SK-N-SH (cell line): Measurements from ENCODE around the gene KDM4C. TPM values are rescaled to one million over a fixed set of nuclear protein-coding genes. Genes with fewer than 3 reads are reported as not detected.

Experiments used
- CTCF ChIA-PET: fragments of 300-600, 350-600 bp; formaldehyde crosslinking; extraction: SDS; loops from one replicate; lab custom pipeline; 2021; lab: Yijun Ruan, JAX
- POLR2A ChIA-PET: fragments of 350-600 bp; sonication (Branson Sonifier 250); formaldehyde crosslinking; extraction: SDS; loops from one replicate; lab custom pipeline; 2020; ENCODE audit warnings: antibody characterized with exemption, inconsistent platforms; lab: Yijun Ruan, JAX
- DNase-seq: peaks from one replicate; pipeline ENCODE4 v3.0.0; 2012
- H2AFZ ChIP-seq: fragments of 200-600 bp; sonication (generic); 2 replicates; pipeline ENCODE4 v1.8.1; 2016; ENCODE audit warnings: antibody characterized with exemption, mild to moderate bottlenecking, low read depth
- H3F3A ChIP-seq: fragments of 200-600 bp; sonication (generic); replicated peaks from 2 replicates; pipeline ENCODE3; 2016; ENCODE audit warnings: antibody characterized with exemption, mild to moderate bottlenecking; ENCODE audit not compliant: insufficient read depth
- H3K27ac ChIP-seq, 2 experiments: fragments of 200-500 bp in 1 of 2; fragments of 200-600 bp in 1 of 2; sonication (Bioruptor generic) in 1 of 2; sonication (generic), shearing (Covaris generic) in 1 of 2; 2 replicates each; pipeline versions ENCODE4 v1.5.1 to v1.6.1; 2014 to 2016; ENCODE audit warnings: low read depth in 2 of 2, inconsistent platforms in 1 of 2, low read length in 1 of 2, mild to moderate bottlenecking in 1 of 2, mixed read lengths in 1 of 2
- H3K27me3 ChIP-seq: fragments of 200-600 bp; sonication (generic), shearing (Covaris generic); 2 replicates; pipeline ENCODE4 v1.6.1; 2016; ENCODE audit warnings: mixed run types; ENCODE audit not compliant: insufficient read depth
- H3K36me3 ChIP-seq, 2 experiments: fragments of 200-500 bp in 1 of 2; fragments of 200-600 bp in 1 of 2; sonication (Bioruptor generic) in 1 of 2; sonication (generic) in 1 of 2; replicated peaks in 1 of 2; 2 replicates each; pipeline versions ENCODE3 to v1.5.1; 2014 to 2016; ENCODE audit warnings: low read length in 1 of 2, mild to moderate bottlenecking in 1 of 2; ENCODE audit not compliant: insufficient read depth in 2 of 2, control insufficient read depth in 1 of 2
- H3K4me1 ChIP-seq, 2 experiments: fragments of 200-500 bp in 1 of 2; fragments of 200-600 bp in 1 of 2; sonication (Bioruptor generic) in 1 of 2; sonication (generic), shearing (Covaris generic) in 1 of 2; 2 replicates each; pipeline versions ENCODE4 v1.5.1 to v1.6.1; 2014 to 2016; ENCODE audit warnings: low read depth in 1 of 2, low read length in 1 of 2, mixed run types in 1 of 2; ENCODE audit not compliant: insufficient read depth in 2 of 2, control insufficient read depth in 1 of 2
- H3K4me2 ChIP-seq: fragments of 200-600 bp; sonication (generic), shearing (Covaris generic); 2 replicates; pipeline ENCODE4 v1.6.1; 2017; ENCODE audit warnings: mixed run types
- H3K4me3 ChIP-seq, 2 experiments: fragments of 200-500 bp in 1 of 2; fragments of 200-600 bp in 1 of 2; sonication (Bioruptor generic) in 1 of 2; sonication (generic), shearing (Covaris generic) in 1 of 2; 2 replicates each; pipeline versions ENCODE4 v1.5.1 to v1.8.1; 2014 to 2016; ENCODE audit warnings: low read depth in 2 of 2, inconsistent platforms in 1 of 2, low read length in 1 of 2, mild to moderate bottlenecking in 1 of 2, mixed read lengths in 1 of 2, moderate library complexity in 1 of 2
- H3K79me2 ChIP-seq: fragments of 200-600 bp; sonication (generic); 2 replicates; pipeline ENCODE4 v1.8.1; 2017; ENCODE audit warnings: mild to moderate bottlenecking; ENCODE audit not compliant: insufficient read depth
- H3K9ac ChIP-seq: fragments of 200-600 bp; sonication (generic); 2 replicates; pipeline ENCODE4 v1.6.1; 2017; ENCODE audit warnings: mixed run types
- H3K9me2 ChIP-seq: fragments of 200-600 bp; sonication (generic); 2 replicates; pipeline ENCODE4 v1.6.1; 2017; ENCODE audit warnings: mixed run types
- H3K9me3 ChIP-seq: fragments of 200-600 bp; sonication (generic); 2 replicates; pipeline ENCODE4 v1.6.1; 2017; ENCODE audit warnings: mixed run types, mild to moderate bottlenecking, moderate library complexity
- H4K20me1 ChIP-seq: fragments of 200-600 bp; sonication (generic); 2 replicates; pipeline ENCODE4 v1.6.1; 2017; ENCODE audit warnings: mild to moderate bottlenecking, mixed run types; ENCODE audit not compliant: insufficient read depth
- CHD2 ChIP-seq: fragments of 150-350 bp; IDR thresholded peaks from 2 replicates; pipeline ENCODE4 v1.6.1; 2018; ENCODE audit warnings: low read length; ENCODE audit not compliant: partially characterized antibody
- ELF1 ChIP-seq: IDR thresholded peaks from 2 replicates; pipeline ENCODE4 v1.4.0; 2012
- GATA2 ChIP-seq: sonication (generic); formaldehyde crosslinking; IDR thresholded peaks from 2 replicates; pipeline ENCODE4 v1.5.0; 2020; ENCODE audit warnings: mild to moderate bottlenecking, missing genetic modification reagents
- IRF3 ChIP-seq: fragments of 150-350 bp; IDR thresholded peaks from 2 replicates; pipeline ENCODE4 v1.6.1; 2016; ENCODE audit warnings: mild to moderate bottlenecking, low read depth, low read length
- JUND ChIP-seq: IDR thresholded peaks from 2 replicates; pipeline ENCODE4 v1.4.0; 2012
- MAX ChIP-seq: IDR thresholded peaks from 2 replicates; pipeline ENCODE4 v1.4.0; 2012; ENCODE audit warnings: low read depth
- MEF2A ChIP-seq: IDR thresholded peaks from 2 replicates; pipeline ENCODE4 v1.4.0; 2012; ENCODE audit warnings: low read depth, borderline replicate concordance
- NFIC ChIP-seq: IDR thresholded peaks from 2 replicates; pipeline ENCODE4 v1.4.0; 2012; ENCODE audit warnings: borderline replicate concordance
- NRF1 ChIP-seq: IDR thresholded peaks from 2 replicates; pipeline ENCODE4 v1.6.1; 2012; ENCODE audit warnings: low read depth, mild to moderate bottlenecking, low read length
- PBX3 ChIP-seq: IDR thresholded peaks from 2 replicates; pipeline ENCODE4; 2012
- POLR2AphosphoS5 ChIP-seq: IDR thresholded peaks from 2 replicates; pipeline ENCODE4 v1.6.1; 2012; ENCODE audit warnings: low read depth, low read length
- RCOR1 ChIP-seq: fragments of 150-350 bp; IDR thresholded peaks from 2 replicates; pipeline ENCODE4 v1.6.1; 2017; ENCODE audit warnings: antibody characterized with exemption, low read length
- RXRA ChIP-seq: IDR thresholded peaks from 2 replicates; pipeline ENCODE4 v1.4.0; 2012; ENCODE audit warnings: low read depth, mild to moderate bottlenecking, borderline replicate concordance
- SIN3A ChIP-seq: IDR thresholded peaks from 2 replicates; pipeline ENCODE4 v1.6.1; 2012; ENCODE audit warnings: low read depth, mild to moderate bottlenecking, low read length, moderate library complexity, borderline replicate concordance
- SMC3 ChIP-seq: IDR thresholded peaks from 2 replicates; pipeline ENCODE4 v1.6.1; 2012; ENCODE audit warnings: low read depth, low read length, improper control_type of control experiment
- TAF1 ChIP-seq: IDR thresholded peaks from 2 replicates; pipeline ENCODE4 v1.6.1; 2012; ENCODE audit warnings: low read depth, mild to moderate bottlenecking, low read length, moderate library complexity, borderline replicate concordance
- ZBTB33 ChIP-seq: IDR thresholded peaks from 2 replicates; pipeline ENCODE4 v1.4.0; 2012; ENCODE audit warnings: low read depth, borderline replicate concordance
- WGBS: methylation state at CpG from one replicate; pipeline ENCODE4 v1.1.6; 2017; ENCODE audit warnings: low lambda C conversion rate; 5-methylcytosine and 5-hydroxymethylcytosine counted together
- polyA plus RNA-seq, 3 experiments: library from polyadenylated mRNA; depleted of rRNA; stranded (reverse); fragments of >200 nt; gene quantifications; 2 replicates each; pipeline ENCODE4 v1.2.3, GENCODE V29; 2012

KDM4C gene
- polyA plus RNA-seq, 1 of the 3 experiments (the other 2 are of a cell fraction): 9.4 TPM

- 100% methylated on average over 2 of the region's 2 CpGs for WGBS
- DNase-seq: no peak
- H3K4me1 ChIP-seq: peaks cover 0 to 5% of the 10 kb centered on the region in 2 experiments; a peak in 3 of 4 replicates
Measured at GRCh38 chr9:6973762-6974161, 216.0 kb downstream of the KDM4C start.

GRCh38 chr9:6975198-6975597, 217.4 kb downstream of the KDM4C start:
- no peaks in the 10 kb centered on the region for H3K9me2 ChIP-seq
- no peaks in the 10 kb centered on the region for H4K20me1 ChIP-seq
- no peaks in the 10 kb centered on the region for H3K79me2 ChIP-seq
- H3K27me3 ChIP-seq: no peaks in the 10 kb centered on the region
- H3K36me3 ChIP-seq: peaks cover 0 to 2% of the 10 kb centered on the region in 2 experiments
- no peak overlapping the region for H3K9ac ChIP-seq
- H3K4me2 ChIP-seq: no peak overlapping the region
- ChIA-PET CTCF (interaction anchor here (0.8 to 1.0 kb wide), 2 partner anchors 13 to 16 kb away, joined by 3 to 4 read pairs; no protein-coding TSS in a partner anchor), POLR2A (no interaction called here)
- H3K4me3 ChIP-seq: no peak overlapping the region
- no peak for DNase-seq
- H3K27ac ChIP-seq: no peak overlapping the region
- H2AFZ ChIP-seq: no peak overlapping the region
- 92% methylated on average over 2 of the region's 2 CpGs for WGBS
- H3K4me1 ChIP-seq: peaks cover 0 to 5% of the 10 kb centered on the region in 2 experiments; a peak in 3 of 4 replicates
- H3F3A ChIP-seq: no peaks in the 10 kb centered on the region
- H3K9me3 ChIP-seq: no peaks in the 10 kb centered on the region
- TF ChIP-seq RXRA: no peak
- TF ChIP-seq GATA2 (CRISPR knock-in tag): no peak
- no peak for TF ChIP-seq MEF2A
- no peak for TF ChIP-seq IRF3
- no peak for TF ChIP-seq MAX
- TF ChIP-seq ELF1: no peak
- TF ChIP-seq CHD2: no peak
- no peak for TF ChIP-seq ZBTB33
- TF ChIP-seq JUND: no peak
- TF ChIP-seq SMC3: no peak
- TF ChIP-seq TAF1: no peak
- no peak for TF ChIP-seq RCOR1
- TF ChIP-seq NRF1: no peak

More at GRCh38 chr9:6973762-6974161, 216.0 kb downstream of the KDM4C start:
- Histone ChIP-seq H3K4me3 (no peak overlapping the region), H3K9ac (no peak overlapping the region), H2AFZ (no peak overlapping the region), H3K36me3 (peaks cover 0 to 2% of the 10 kb centered on the region in 2 experiments), H3K9me2 (no peaks in the 10 kb centered on the region), H3K27ac (no peak overlapping the region), H3K27me3 (no peaks in the 10 kb centered on the region), H3F3A (no peaks in the 10 kb centered on the region), H3K4me2 (no peak overlapping the region), H3K9me3 (no peaks in the 10 kb centered on the region), H3K79me2 (no peaks in the 10 kb centered on the region), H4K20me1 (no peaks in the 10 kb centered on the region)
- ChIA-PET POLR2A (no interaction called here), CTCF (interaction anchor here (1.0 kb wide), 1 partner anchor 79 kb away, joined by 5 read pairs; no protein-coding TSS in a partner anchor)
- TF ChIP-seq POLR2AphosphoS5 (no peak), ZBTB33 (no peak), TAF1 (no peak), JUND (no peak), NFIC (no peak), PBX3 (no peak), RXRA (no peak), SIN3A (no peak), RCOR1 (no peak)
